ENCODE results near the gene C1QTNF6.
A peak's percentile ranks its signal among the peaks of the same experiment; 100 is the strongest.

Gene C1QTNF6

DNA sequence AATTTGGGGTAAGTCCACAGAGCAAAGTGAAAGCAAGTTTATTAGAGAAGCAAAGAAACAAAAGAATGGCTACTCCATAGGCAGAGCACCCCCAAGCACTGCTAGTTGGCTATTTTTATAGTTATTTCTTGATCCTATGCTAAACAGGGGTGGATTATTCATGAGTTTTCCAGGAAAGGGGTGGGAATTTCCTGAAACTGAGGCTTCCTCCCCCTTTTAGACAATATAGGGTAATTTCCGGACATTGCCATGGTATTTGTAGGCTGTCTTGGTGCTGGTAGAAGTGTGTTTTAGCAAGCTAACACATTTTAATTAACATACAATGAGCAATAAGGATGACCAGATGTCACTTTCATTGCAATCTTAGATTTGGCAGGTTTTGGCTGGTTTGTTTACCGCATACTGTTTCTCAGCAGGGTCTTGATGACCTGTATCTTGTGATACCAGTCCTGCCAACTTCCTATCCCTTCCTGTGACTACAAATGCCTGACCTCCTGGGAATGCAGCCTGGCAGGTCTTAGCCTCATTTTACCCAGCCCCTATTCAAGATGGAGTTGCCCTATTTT lies 937 bp upstream of the C1QTNF6 start:
- no peak for DNase-seq

DNA sequence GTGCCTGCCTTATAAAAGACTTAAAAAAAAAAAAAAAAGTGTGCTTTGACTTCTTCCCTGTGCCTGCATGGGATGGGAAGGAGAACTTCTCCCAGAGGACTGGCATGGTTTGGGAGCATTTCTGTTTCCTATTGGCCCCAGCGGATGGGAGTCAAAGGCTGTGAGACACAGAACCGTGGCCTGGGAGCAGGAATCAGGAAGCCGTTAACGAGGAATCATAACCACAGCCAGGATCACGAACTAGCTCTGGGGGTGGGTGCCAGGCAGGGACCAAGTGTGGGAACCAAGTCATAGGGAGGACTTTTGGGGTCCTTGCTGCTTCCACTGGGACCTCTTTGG lies 526 bp downstream of the C1QTNF6 start:
- DNase-seq: no peak

DNA sequence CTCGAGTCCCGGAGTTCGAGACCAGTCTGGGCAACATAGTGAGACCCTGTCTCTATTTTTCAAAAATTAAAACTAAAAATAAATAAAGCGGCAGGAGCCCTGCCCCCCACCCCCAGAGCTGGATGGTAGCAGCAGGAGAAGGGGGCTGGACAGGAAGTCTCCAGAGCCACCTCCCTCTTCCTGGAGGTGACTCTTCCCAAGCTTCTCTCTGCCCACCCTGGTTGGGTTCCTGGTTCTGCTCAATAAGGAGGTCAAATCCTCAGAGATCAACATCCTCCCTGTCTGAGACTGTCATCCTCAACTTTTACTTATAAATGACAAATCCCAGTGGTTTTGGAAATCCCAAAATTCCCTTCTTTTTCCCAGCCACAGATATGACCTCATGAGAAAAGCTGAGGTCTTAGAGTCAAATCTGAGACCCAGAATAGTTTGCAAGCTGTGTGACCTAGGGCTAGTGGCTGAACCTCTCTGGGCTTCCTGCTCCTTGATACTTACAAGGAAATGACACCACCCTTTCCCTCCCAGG lies 987 bp downstream of the C1QTNF6 start:
- no peak for DNase-seq

DNA sequence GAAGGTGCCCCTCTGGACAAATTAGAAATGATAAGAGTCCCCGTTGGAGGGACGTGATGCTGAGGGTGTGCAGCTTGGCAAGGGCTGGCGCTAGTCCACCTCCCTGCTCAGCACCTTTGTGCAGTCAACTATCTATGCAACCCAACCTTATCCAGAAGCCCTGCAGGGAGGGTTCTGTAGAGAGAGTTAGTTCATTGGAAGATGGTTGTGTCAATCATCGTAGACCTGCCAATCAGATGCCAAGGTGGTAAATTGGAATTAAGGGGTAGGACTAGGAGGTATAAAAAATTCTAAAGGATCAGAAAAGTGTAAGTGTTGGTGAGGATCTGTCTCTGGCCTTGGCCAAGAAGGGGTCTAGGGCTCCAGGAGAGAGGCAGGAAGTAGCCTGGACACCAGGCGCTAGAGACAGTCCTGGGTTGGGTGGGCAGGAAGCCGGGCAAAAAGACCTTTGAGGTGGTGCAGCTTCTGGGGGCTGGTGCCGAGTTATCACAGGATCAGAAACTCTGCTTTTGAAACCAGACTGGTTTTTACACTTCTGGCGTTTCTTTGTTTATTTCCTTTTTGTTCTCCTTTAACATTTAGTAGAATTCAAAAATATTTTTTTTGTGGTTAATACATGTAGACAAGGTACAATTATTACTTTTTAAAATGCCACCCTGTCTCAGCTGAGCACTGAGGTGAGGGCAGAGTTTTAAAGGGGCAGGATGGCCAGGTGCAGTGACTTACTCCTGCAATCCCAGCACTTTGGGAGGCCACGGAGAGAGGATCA lies 1.6 kb downstream of the C1QTNF6 start:
- DNase-seq: peak; percentile 61 to 91

DNA sequence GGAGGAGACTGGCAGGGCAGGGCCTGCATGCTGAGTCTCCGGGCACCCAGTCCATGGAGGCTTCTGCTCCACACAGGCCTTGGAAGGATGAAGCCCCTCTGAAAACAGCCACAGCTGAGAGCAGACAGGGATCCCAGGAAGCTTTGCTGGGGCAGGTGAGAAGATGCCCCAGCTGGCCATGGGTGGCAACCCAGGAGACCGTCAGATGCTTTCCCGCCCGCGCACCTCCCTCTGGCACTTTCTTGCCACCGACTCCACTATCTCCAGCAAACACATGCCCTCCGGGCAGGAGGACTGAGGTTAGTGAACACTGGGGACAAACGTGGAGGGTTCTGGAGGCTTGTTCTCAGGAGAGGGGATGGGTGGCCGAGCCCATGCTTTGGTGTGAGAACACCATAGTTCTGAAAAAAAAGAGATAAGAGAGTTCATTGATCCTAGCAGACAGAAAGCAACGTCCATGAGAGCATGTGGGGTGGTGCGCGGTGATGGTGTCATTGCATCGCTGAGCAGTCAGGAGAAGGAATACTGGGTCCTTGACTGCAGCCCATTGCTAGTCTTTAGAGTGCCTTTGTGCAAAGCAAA lies 2.3 kb downstream of the C1QTNF6 start:
- no peak for DNase-seq

DNA sequence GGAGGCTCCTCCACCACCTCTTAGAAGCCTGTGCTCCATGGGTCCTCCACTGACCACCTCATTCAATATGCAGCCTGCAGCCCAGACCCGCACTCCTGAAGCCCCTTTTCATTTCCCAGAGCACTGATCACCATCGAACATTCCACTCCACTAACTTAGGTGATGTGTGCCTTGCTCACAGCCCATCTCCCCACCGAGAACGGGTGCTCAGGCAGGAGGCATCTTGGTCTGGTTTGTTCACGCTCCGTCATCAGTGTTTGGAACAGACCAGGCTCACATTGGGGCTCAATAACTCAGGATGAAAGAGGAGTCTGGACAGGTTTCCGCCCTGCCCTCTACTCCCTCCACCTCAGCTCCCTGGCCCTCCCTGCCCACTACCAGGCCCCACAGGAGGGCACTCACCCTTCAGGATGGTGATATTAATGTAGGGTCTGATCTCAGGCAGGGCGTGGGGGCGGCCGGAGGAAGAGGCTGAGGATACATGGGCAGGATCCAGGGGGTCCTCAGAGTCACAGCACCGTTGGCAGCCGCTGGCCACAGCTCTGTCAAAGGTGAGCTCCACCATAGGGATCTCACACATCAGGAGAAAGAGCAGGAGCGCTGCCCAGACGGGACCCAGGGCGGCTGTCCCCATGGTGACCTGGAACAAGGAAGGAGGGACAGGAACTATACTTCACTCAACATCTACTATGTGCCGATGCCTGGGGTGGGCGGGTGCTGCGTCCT lies 3.1 kb downstream of the C1QTNF6 start:
- no peak for DNase-seq

DNA sequence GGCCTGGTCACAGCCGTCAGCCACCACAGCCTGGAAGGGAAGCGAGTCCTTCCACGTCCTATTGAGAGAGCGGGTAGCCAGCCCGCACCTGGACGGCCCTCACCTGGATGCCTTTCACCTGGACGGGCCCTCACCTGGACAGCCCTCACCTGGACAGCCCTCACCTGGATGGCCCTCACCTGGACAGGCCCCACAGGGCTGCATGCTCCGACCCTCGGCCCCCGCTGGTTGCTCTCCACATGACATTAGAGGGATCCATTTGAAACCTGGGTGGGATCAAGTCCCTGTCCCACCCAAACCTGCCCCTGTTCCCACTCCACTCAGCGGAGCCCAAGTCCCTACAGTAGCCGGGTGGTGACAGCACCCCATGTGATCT lies 3.7 kb downstream of the C1QTNF6 start:
- DNase-seq: no peak

DNA sequence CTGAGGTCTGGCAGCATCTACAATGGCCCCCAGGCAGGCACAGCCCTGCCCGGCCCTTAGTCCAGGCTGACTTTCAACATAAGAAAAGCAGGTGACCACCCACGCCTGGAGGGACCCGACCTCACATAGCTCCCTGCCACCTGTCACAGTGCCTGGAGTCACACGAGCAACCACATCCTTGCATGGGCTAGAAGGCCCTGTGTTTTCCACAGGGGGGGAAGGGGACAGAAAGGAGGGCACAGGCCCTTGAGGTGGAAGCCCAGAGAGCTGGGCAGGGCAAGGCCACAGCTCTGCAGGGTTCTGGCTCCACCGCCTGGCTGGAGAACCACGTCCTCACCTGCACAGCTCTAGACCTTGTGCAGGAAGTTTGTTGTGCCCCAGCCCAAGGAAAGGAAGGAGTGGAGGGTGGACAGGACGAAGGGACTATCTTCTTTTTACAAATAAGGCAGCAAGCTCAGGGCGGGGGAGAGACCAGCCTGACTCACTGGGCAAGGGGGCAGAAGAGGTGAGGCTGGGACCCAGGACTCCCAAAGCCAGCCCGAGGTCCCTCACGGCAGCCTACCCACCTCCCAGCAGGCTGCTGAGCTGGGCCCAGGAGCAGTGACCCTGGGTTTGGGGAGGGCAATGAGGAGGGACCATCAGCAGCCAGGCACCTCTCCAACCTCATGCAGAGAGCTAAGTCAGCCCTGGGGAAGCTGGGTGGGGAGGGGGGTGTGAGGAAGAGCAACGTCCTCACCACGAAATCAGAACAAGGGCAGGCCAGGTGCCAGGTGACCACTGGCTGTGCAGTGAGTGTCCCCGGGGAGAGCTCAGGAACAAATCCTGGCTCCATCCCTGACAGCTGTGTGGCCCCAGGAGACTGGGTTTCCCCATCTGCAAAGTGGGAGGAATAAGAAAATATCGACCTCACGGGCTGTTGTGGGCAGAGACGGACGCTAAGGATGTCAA lies 4.3 kb downstream of the C1QTNF6 start:
- no peak for DNase-seq

DNA sequence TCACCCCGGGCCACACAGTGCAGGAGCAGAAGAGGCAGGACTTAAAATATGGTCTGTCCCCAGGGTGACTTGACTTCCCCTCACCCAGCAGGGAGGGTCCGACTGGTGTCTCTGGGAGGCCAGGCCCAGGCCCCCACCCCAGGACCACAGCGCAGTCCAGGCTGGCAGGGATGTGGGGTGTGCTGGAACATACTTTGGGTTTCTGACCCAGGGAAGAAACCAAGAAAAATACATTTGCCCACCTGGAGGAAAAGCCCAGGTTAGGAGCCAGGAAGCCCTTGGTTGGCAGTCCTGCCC lies 5.2 kb downstream of the C1QTNF6 start:
- DNase-seq: no peak

DNA sequence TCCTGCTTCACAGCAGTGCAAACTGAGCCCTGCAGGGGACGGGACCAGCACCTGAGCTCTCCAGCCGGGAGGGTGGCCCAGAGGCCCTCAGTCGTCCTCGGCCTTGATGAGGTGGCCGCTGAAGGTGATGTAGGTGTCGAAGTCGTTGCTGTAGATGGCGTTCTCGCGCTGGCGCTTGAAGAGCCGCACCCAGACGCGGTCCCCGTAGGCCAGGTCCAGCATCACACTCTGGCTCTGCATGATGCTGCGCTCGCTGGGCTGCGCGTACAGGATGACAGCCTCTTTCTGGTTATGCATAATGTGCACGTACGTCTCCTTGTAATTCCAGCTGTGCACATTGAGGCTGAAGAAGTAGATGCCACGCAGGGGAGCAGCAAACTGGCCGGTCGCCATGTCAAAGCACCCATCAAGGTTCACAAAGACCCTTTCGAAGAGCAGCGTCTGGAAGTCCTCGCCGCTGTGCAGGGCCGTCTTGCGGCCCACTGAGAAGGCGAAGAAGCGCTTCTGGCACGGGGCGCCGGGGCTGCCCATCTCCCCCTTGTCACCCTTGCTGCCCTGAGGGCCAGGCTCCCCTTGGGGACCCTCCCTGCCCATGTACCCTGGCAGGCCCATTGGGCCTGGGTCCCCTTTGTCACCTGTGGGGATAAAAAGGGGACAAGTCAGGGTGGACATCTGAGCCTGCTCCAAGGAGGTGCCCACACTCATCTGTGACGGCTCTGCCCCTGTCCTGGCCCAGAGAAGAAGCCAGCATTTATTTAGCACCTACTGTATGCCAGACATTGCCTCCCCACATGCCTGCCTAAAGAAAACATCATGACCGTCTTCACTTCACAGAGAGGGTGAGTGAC lies 5.7 kb downstream of the C1QTNF6 start:
- DNase-seq: no peak

DNA sequence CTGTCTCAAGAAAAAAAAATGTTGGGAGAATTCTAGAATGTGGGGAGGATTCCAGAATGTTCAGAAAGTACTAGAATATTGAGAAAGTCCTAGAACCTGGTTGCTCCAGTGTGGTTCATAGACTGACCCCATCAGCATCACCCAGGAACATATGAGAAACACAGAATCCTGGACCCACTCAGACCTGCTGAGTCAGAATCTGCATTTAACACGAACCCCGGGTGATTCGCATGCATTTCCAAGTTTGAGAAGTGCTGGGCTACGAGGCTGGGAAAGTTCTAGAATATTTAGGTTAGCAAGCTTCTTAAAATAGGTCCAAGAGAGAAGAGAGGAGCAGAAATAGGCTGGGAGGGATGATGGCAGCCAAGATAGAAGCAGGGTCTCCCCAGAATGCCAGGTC lies 6.4 kb downstream of the C1QTNF6 start:
- DNase-seq: no peak

DNA sequence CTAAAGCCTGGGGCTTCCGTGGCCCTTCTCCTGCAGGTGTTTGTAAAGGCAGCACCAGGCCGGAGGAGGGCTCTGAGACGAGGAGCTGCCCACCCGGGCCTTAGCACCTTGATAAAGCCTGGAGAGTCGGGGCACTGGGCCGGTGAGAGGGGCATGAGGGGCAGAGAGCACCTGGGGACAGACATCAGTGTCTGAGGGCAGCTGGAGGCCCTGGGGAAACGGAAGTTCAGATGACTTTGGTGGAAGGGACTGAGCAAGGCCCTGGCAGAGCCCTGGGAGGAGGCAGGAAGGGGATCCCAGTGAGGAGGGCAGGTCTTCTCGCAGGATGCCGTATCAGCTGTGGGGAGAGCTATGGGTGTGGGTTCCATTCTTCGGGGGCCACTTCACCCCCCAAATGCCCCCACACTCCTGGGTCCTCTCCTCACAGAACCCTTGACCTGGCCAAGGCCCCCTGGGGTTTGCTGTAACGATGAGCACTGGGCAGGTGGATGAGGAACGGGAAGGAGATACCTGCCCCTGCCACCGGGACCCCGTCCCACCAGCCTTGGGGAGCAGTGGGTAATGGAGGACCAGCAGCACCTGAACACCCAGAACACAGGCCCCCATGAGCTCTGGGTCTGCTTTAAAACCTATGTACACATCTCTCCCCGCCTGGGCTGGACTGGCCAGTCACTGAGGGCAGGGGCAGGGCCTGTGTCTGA lies 7.4 kb downstream of the C1QTNF6 start:
- no peak for DNase-seq

DNA sequence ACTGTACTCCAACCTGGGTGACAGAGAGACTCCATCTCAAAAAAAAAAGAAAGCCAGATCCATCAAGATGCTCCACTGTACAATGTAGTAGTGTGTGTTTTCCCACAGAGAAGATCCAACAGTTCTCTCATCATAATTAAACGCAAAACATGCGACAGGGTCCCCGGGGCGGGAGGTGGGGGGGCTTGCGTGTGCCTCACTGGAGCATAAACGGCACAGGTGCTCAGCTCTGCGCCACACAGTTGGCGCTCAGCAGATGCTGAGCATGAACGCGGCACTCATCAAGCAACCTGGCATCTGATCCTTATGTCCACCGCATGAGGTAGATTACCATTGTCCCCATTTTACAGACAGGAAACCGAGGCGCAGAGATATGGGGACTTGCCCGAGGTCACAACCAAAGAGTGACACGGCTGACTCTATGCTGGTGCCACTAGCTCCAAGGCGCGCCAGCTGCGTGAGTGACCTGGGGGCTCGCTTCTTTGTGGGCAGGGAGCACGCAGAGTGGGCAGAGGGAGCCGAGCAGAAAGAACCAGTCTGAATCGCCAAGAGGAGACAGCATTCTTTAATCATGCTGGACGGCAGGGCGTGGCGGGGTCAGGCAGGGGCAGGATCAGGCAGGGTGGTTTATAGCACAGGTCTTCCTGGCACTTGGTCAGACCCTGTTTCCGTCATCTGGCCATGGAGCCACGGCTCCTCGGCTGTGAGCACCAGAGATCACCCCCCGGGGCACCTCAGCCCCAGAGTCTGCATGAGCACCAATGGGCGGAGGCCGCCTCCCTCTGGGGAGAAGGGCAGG lies 8.2 kb downstream of the C1QTNF6 start:
- DNase-seq: no peak

DNA sequence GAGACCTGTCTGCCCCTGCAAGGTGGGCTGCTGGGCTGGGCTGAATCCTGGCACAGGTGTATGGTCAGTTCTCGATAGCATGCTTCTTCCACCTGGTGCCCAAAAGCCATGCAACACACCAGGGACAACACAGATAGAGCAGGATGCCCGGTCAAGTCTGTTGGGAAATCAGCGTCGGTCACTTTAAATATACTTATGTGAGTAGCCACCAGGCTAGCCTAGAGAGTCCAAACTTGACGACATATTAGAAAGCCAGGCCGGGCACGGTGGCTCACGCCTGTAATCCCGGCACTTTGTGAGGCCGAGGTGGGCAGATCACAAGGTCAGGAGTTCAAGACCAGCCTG lies 8.9 kb downstream of the C1QTNF6 start:
- no peak for DNase-seq

DNA sequence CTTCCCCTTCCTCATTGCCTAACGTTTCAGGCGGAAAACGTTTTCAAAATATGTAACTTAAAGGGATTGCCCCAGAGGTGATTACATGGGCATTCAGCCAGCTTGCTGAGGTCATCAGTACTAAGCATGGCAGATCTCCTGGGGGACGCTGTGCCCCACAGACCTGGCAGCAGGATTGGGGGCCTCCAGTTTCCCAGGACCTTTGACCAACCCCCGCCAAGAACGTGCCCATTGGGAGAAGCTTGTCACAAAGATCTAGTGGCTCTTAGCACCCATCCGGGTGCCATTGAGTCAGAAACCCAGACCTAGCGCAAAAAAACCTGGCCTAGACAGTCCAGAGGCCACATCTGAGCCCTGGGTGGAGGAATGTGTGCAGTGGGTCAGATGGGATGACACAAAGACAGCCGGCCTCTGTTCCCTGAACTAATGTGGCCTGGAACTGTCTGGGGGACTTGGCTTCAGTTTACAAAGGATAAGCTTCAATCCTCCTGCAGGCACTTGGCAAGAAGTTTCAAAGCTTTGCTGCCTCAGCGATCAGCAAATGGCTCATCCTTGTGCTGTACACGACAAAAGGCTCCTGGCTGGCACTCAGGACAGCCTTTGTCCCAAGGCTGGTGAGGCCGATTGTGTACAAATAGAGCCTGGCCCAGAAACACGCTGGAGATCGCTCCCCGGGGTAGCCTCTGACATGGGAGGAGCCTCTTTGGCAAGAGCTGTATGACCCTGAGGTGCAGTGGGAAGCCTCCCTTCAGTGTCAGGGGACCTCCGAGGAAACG lies 9.5 kb downstream of the C1QTNF6 start:
- no peak for DNase-seq

DNA sequence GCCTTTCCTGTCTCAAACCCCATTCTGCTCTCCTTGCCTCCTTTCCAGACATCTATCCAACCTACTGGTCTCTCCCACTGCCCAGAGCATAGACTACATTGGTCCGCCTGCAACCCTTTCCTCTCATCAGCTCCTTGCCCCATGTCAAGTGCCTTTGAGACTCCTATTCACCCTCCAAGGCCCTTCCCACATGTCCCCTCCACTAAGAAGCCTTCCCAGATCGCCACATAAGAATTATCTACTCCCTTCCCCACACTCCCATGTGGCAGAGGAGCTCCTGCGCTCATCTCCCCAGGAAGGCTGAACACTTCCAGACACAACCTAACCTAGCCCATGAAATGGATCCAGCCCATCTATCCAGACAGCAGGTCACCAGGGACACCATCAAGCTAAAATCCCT lies 10.3 kb downstream of the C1QTNF6 start:
- DNase-seq: no peak

DNA sequence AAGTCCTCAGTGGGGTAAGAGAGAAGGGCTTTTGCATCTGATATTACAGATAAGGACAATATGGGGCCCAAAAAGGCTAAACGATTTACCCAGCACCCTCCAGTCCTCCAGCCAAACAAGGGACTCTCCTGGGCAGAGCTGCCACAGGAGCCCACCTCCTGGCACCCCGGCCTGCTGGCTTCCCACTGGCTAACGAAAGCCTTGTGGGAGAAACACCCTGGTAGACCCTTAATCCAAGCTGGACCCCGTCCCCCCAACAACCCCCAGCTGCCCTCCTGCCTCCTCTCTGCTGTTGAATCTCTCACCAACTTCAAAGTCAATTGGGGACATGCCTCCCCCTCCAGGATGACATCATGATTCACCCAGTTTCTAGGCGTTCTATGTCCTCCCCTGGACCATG lies 10.8 kb downstream of the C1QTNF6 start:
- DNase-seq: no peak

DNA sequence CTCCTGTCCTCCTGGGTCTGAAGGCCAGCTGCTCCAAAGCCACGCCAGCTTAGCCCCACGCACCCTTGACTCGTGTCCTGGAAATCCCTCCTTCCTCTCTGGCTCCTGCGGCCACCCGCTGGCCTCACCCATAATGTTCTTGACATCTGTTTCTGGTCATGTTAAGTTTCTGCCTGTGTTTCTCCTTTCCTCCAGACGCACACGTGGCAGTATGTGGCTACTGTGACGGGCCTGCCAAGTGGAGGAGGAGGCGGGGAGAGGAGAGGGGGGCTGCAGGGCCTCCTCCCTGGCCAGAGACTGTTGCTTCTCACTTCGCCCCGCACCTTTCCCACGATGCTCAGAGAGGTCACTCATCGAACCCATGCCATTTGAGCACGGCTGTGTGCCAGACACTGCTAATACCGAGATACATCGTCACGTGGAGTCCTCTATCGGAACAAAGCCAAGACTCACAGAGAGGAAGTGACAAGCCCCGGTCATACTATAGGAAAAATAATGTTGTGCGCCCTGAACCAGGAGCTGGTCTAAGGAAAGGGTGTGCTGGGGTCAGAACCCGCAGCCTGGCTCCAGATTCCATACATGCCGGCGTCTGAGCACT lies 11.5 kb downstream of the C1QTNF6 start:
- peak in 1 of 2 donors; percentile 39 for DNase-seq
